A549 treated with AZD9567 at 1 μM for 4 hours (cell line): ENCODE measurements around the gene PTPN18. TPM values are rescaled to one million over a fixed set of nuclear protein-coding genes. Genes with fewer than 3 reads are reported as not detected.

Experiments used
- total RNA-seq: library from RNA; stranded (reverse); fragments of 200-300 nt; extraction: Qiagen RNA extraction; gene quantifications from 5 replicates; pipeline ENCODE4 v1.2.3, GENCODE V29; 2022; ENCODE audit not compliant: insufficient read depth

PTPN18 gene
- total RNA-seq = 29.0 to 31.1 TPM (median 30.7 TPM) in 5 replicates

GRCh38 chr2:130355578-130356431, at the start of gene PTPN18:
Gene PTPN18, plus strand, starts transcription at chr2:130356056. Its CDS starts 52 bp downstream, at chr2:130356108.

GRCh38 chr2:130342533-130343275, 13.2 kb upstream of the PTPN18 start, which contains the start of gene IMP4:
Gene IMP4, plus strand, starts transcription at chr2:130342897. Its CDS starts 36 bp downstream, at chr2:130342933.

Other genes with a start within 250 kb of the PTPN18 start
- 0.02 TPM in 1 of 5 replicates, not detected in the others for gene POTEF, start 226.8 kb upstream of the PTPN18 start, total RNA-seq
- gene CCDC74B, start 210.9 kb upstream of the PTPN18 start, total RNA-seq = 5.4 to 7.1 TPM (median 6.3 TPM) in 5 replicates
- gene SMPD4, start 174.5 kb upstream of the PTPN18 start, total RNA-seq = 75.1 to 81.1 TPM (median 78.8 TPM) in 5 replicates
- 201 to 465 TPM (median 420 TPM) in 5 replicates for gene MZT2B, start 173.8 kb upstream of the PTPN18 start, total RNA-seq
- gene TUBA3E, start 157.6 kb upstream of the PTPN18 start, total RNA-seq = 2.0 to 2.9 TPM (median 2.9 TPM) in 4 of 5 replicates, not detected in the other
- gene IMP4, start 13.2 kb upstream of the PTPN18 start, total RNA-seq = 163 to 189 TPM (median 184 TPM) in 5 replicates
- 0.02 TPM in 1 of 5 replicates, not detected in the others for gene POTEI, start 153.3 kb downstream of the PTPN18 start, total RNA-seq
- gene CFC1B, start 165.2 kb downstream of the PTPN18 start, total RNA-seq = not detected in 5 replicates
- not detected in 5 replicates for gene CFC1, start 243.5 kb downstream of the PTPN18 start, total RNA-seq